Dedifferentiated amniotic fluid mesenchymal stem cell (primary cell): ENCODE measurements around the gene TMIE.

ENCODE experiments used
- DNase-seq: peaks from one replicate; pipeline ENCODE4 v3.0.0-alpha.2; 2016; ENCODE audit errors: extremely low spot score

Gene TMIE

DNA sequence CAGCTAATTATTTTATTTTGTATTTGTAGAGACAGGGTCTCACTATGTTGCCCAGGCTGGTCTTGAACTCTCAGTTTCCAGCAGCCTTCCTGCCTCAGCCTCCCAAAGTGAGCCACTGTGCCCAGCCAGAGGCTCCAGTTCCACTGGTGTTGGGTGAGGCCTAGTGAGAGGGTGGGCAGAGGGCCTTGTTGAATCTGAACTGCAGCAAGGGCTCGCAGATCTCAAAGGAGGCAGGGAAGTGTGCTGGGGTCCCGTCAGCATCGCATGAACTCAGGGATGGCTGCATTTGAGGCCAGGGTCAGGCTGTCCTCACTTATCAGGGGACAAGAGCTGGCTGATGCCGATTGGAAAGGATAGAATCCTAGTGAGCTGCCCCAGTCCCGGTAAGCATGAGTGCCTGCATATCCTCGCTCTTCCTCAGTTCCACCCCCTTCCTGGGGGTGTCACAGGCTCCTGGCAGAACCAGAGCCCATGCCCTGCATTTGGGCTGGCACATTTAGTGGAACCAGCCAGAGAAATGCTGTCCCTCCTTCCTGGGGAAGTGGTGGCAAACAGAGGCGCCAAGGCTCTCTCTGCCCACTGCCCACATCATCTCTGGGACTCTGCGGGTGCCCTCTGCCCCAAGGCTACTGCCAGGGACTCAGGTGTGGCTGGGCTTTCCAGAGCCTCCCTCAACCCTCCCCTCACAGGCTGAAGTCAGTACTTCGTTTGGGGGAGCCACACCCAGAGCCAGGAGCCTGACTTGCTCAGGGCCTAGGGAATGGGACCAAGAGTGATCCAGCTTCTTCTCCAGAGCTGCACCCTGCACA lies 31.8 kb upstream of the TMIE start:
- DNase-seq: no peak

DNA sequence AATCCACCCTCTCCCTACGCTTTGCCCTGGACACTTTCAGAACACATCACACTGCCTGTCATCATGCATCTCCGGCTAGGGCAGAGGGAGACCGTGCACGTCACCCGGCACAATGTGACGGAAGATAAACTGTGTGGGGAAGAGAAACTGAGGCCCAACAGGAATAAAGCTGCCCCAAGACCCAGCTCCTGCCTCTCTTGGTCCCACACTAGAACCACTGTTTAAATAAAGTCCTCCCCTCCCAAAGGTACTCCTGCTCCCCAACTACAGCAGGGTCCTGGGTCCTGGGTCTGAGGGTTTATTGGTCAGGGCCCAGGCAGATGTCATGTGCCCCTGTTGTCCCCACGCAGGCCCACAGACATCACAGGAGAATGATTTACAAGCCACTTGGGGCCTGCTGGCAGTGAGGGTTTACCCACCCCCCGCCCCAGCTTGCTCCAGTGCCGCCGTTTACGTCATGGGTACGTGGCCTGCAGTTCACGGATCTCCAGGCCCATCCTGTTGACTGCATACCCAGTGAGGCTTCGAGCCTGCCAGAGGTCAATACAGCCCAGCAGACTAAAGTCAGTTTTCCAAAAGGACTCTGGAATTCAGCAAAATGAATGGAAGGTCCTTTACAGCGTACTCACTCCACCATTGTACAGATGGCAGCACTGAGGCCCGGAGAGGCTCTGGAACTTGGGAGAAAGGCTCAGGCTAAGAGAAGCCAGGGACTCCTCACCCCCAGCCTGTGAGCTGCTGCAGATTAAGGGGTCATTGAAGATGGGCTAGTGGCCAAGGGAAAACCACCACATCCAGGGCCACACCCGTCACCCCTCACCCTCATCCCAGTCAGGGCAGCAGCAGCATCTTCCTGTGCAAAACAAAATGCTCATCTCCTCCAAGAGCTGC lies 30.9 kb upstream of the TMIE start:
- DNase-seq: no peak

DNA sequence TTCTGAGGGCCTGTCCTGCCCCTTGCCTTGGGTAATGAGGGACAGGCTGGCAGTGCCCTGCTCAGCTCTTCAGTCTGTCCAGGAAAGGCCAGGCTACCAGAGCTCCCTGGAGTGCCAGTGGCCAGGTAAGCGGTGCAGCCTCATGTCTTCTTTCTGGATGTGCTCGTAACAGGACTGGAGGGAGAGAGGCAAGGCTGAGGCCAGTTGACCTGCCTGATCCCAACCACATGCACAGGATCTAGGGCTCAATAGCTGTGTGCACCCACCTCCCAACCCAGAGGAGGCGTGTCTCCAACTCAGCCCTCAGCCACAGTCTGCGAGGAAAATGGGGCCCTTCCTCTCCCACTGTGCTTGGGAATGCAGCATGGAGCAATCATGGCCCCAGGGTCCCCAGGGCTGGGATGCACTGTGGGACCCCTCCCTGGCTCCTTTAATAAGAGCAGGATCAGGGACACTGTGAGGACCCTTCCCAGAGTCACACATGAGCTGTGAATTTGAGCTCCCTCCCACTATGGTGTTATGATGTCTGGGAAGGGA lies 30.2 kb upstream of the TMIE start:
- no peak for DNase-seq

DNA sequence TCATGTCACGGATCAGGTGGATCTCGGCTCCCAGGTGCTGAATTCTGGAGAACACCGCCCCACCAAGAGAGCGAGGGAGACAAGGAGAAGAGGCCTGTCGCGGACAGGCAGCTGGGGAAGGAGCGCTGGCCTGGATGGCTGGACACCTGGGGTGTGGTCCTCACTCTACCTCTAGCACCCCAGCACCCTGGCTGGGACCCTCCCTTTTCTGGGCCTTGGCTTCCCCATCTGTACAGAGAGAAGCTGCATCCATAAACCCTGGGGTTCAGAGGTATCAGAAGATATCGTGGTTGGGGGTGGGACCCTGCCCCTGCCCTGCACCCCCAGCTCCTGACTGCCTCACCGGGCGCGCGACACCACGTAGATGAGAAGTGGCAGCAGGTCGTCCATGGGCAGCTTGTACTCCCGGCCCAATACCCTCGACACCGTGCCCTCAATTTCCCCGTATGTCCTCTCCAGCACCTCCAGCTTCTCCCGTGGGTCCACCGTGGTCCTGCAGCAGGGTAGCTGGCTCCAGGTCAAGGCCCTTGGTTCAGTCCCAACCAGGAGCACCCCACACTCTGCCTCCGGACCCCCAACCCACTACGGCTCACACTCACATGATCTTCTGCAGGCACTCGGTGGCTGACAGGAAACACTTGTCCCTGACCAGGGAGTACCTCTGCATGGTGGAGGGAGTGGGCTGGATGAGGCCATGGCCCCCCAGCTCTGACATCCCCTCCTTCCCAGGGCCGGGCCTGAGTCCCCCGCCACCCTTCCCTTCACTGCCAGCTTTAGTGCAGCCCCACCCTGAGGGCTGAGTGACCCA lies 29.4 kb upstream of the TMIE start:
- no peak for DNase-seq

DNA sequence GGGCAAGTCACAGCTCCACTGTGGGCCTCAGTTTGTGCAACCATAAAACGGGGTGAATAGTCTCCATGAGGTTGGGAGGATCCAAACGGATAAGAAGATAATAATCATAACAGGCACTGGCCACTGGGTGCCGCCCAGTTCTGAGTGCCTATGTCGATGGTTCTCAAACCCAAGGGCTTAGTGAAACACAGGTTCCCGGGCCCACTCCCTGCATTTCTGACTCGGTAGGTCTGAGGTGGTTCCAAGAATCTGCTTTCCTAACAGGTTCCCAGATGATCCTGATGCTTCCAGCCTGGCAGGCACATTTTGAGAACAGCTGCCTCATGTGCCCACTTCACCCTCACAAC lies 28.9 kb upstream of the TMIE start:
- DNase-seq: no peak

DNA sequence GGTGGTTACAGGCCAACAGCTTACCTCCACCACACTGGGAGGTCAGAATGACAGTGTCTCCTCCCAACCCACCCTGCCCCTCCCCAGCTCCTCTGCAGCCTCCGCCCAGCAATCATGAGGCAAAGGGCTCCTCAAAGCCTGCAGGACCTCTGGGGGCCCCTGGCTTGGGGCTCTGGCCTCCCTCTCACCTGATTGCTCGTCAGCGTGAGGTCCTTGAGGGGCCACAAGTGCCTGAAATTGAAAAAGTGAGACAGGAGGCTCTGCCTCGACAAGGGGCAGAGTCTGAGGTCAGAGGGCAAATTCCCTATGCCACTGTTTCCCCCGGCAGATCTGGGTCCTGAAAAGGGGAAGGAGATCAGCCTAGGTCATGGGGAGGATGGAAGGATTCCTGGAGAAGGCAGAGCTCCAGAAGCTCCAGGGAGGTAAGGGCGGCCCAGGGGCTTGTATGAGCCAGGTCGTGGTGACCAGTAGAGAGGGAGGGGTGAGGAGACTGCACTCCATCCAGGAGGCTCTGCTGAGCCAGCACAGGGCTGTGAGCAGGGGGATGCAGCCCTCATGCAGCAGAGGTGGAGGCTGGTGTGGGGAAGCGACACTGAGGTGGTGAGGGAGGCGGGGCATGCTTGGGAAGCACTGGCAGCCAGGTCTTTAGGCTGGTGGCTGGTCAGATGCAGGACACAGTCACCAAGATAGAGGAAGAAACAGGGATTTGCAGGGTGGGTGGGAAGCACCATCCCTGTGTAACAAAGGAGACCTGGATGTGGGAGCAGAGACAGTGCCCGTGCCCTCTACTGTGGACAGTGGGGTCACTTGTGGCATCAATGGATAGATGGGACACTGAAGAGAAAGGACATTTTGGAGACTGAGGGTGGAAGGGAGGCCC lies 27.8 kb upstream of the TMIE start:
- DNase-seq: no peak

GRCh38 chr3:46674031-46674845 lies 27.0 kb upstream of the TMIE start:
- no peak for DNase-seq

DNA sequence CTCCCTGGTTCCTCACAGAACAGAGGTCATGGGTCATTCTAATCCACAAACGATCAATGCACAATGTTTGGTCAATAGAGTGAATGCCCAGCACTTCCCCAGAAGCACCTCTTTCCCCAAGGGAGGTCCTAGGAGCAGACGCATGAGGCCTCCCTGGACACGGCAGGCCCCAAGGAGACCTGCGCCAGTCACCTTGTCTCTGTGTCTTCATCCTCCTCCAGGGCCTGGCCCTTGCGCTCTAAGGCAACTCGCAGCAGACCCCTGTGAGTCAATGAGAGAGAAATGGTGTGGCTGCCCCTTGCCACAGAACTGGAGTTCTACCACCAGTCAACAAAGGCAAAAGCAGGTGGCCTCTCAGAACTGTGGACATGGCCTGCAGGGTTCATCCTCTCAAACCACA lies 25.8 kb upstream of the TMIE start:
- no peak for DNase-seq

GRCh38 chr3:46675843-46676567 lies 25.2 kb upstream of the TMIE start:
- DNase-seq: no peak

GRCh38 chr3:46676601-46677410 lies 24.4 kb upstream of the TMIE start:
- DNase-seq: no peak

DNA sequence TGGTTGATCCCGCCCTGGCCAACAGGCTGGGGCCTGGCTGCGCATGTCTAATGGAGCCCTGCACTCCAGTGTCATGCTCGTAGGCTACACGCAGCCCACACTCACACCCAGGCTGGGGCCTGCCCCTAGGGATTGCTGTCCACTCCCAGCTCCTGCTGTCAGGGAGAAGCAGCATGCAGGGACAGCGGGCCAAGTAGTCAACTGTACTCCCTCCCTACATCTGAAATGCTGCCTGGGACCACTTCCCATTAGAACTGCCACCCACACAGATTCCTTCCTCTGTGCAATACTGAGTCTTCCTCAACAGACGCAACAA lies 23.8 kb upstream of the TMIE start:
- DNase-seq: no peak

- DNase-seq: no peak
These were observed 22.9 kb upstream of the TMIE start for GRCh38 chr3:46678280-46678679.

- DNase-seq: no peak
These were observed 21.5 kb upstream of the TMIE start for GRCh38 chr3:46679681-46680080.

GRCh38 chr3:46680298-46680826 lies 20.8 kb upstream of the TMIE start:
- DNase-seq: no peak

GRCh38 chr3:46681387-46681786 lies 19.8 kb upstream of the TMIE start:
- no peak for DNase-seq

GRCh38 chr3:46681856-46682540 lies 19.2 kb upstream of the TMIE start:
- DNase-seq: no peak

DNA sequence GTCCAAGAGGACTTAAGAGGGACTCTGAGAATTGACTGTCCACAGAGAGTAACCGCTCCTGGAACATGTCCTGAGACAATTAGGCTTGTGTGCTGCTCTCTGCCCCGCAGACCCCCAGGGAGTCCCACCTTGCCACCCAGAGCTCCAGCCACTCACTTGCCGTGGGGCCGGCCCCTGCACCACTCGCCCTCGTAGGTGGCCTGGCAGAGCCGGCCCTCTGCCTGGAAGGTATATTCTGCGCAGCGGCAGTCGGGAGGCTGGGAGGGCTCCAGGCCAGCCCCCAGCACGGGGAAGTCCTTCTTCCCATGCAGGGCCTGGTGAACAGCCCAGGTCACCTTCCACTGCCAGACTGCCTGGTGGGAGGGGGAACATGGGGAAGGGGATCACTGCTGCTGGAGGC lies 18.2 kb upstream of the TMIE start:
- no peak for DNase-seq

- no peak for DNase-seq
These were observed 16.3 kb upstream of the TMIE start for GRCh38 chr3:46684891-46685290.
